Measurements from ENCODE around the gene EDNRB.

- no peak for TF ChIP-seq CTCF (optimal IDR thresholded peaks at IDR 0.05 in 1 of 3, IDR thresholded peaks at IDR 0.05 in 1 of 3, conservative IDR thresholded peaks at IDR 0.05 in 1 of 3; ENCODE audit: extremely low read depth in 1 of 3, insufficient read depth in 2 of 3, low read length in 3 of 3)
- TF ChIP-seq EZH2 (IDR thresholded peaks at IDR 0.05; ENCODE audit: low read length) = no peak
These were observed 33.6 kb upstream of the EDNRB start for GRCh38 chr13:77952276-77952675.
